ENCODE measurements around the gene MAN1A1. TPM values are rescaled to one million over a fixed set of nuclear protein-coding genes. Genes with fewer than 3 reads are reported as not detected.

The MAN1A1 gene
- total RNA-seq, 1 experiment from 2014 or later: 19.0 TPM

- DNase-seq (no peak), ATAC-seq (no peak)
- intact Hi-C loops (cut with micrococcal nuclease): no loop called here
- no peaks in the 10 kb centered on the region for H3K9me3 ChIP-seq (ENCODE audit: low read length)
- TF ChIP-seq EZH2phosphoT487 (IDR thresholded peaks at IDR 0.05; ENCODE audit: borderline replicate concordance, low read length): no peak
- TF ChIP-seq CTCF (conservative IDR thresholded peaks at IDR 0.05; ENCODE audit: low read depth, low read length): no peak
- TF ChIP-seq EZH2 (IDR thresholded peaks at IDR 0.05; ENCODE audit: low read length, unreplicated experiment): no peak
- no peaks in the 10 kb centered on the region for H3K27me3 ChIP-seq (ENCODE audit: low read length)
- no peaks in the 10 kb centered on the region for H3K36me3 ChIP-seq (ENCODE audit: low read depth, low read length)
- H3K9ac ChIP-seq (ENCODE audit: low read length): no peak overlapping the region
- H3K4me2 ChIP-seq (ENCODE audit: low read length): no peak overlapping the region
- no peaks in the 10 kb centered on the region for H3K4me1 ChIP-seq (ENCODE audit: insufficient read depth, low read length)
- H2AFZ ChIP-seq (ENCODE audit: low read length): no peak overlapping the region
- no peak overlapping the region for H3K4me3 ChIP-seq (ENCODE audit: low read length)
- H3K27ac ChIP-seq (ENCODE audit: low read length): no peak overlapping the region
- no peaks in the 10 kb centered on the region for H3F3A ChIP-seq (ENCODE audit: low read length, unreplicated experiment)
- H4K20me1 ChIP-seq (ENCODE audit: low read length): no peaks in the 10 kb centered on the region
- no peaks in the 10 kb centered on the region for H3K79me2 ChIP-seq (ENCODE audit: low read length)
- ChIA-PET POLR2A (ENCODE audit: unreplicated experiment) (no interaction called here), CTCF (no interaction called here)
- BruUV-seq (replicated peaks): no TSS peak
- no peaks in the 10 kb centered on the region for H3K9me2 ChIP-seq (replicated peaks; ENCODE audit: low read length)
These were observed 157.4 kb downstream of the MAN1A1 start for GRCh38 chr6:119192200-119192599.

- POLR2A ChIA-PET (ENCODE audit: unreplicated experiment): no interaction called here
- BruUV-seq (replicated peaks): no TSS peak
These were observed 159.4 kb downstream of the MAN1A1 start for GRCh38 chr6:119190176-119190575.

GRCh38 chr6:119189498-119189897 lies 160.1 kb downstream of the MAN1A1 start:
- Histone ChIP-seq H3K9me3 (ENCODE audit: low read length) (no peaks in the 10 kb centered on the region), H3K9me2 (replicated peaks; ENCODE audit: low read length) (no peaks in the 10 kb centered on the region), H3K79me2 (ENCODE audit: low read length) (no peaks in the 10 kb centered on the region), H3F3A (ENCODE audit: low read length, unreplicated experiment) (no peaks in the 10 kb centered on the region), H3K9ac (ENCODE audit: low read length) (no peak overlapping the region), H3K4me3 (ENCODE audit: low read length) (no peak overlapping the region), H4K20me1 (ENCODE audit: low read length) (no peaks in the 10 kb centered on the region), H3K27ac (ENCODE audit: low read length) (no peak overlapping the region), H3K27me3 (ENCODE audit: low read length) (no peaks in the 10 kb centered on the region), H3K4me2 (ENCODE audit: low read length) (no peak overlapping the region), H3K36me3 (ENCODE audit: low read depth, low read length) (no peaks in the 10 kb centered on the region), H2AFZ (ENCODE audit: low read length) (no peak overlapping the region), H3K4me1 (ENCODE audit: insufficient read depth, low read length) (no peaks in the 10 kb centered on the region)
- POLR2A ChIA-PET (ENCODE audit: unreplicated experiment): no interaction called here
- no peak for TF ChIP-seq EZH2 (IDR thresholded peaks at IDR 0.05; ENCODE audit: low read length, unreplicated experiment)
- TF ChIP-seq EZH2phosphoT487 (IDR thresholded peaks at IDR 0.05; ENCODE audit: borderline replicate concordance, low read length): no peak
- no peak for TF ChIP-seq CTCF (conservative IDR thresholded peaks at IDR 0.05; ENCODE audit: low read depth, low read length)
- intact Hi-C loops (cut with micrococcal nuclease): no loop called here
- CTCF ChIA-PET: no interaction called here
- ATAC-seq (no peak), DNase-seq (no peak)
- no TSS peak for BruUV-seq (replicated peaks)

More at GRCh38 chr6:119190176-119190575, 159.4 kb downstream of the MAN1A1 start:
- Histone ChIP-seq H2AFZ (ENCODE audit: low read length) (no peak overlapping the region), H3K36me3 (ENCODE audit: low read depth, low read length) (no peaks in the 10 kb centered on the region), H3K9me2 (replicated peaks; ENCODE audit: low read length) (no peaks in the 10 kb centered on the region), H3K9ac (ENCODE audit: low read length) (no peak overlapping the region), H3K4me3 (ENCODE audit: low read length) (no peak overlapping the region), H3K27me3 (ENCODE audit: low read length) (no peaks in the 10 kb centered on the region), H4K20me1 (ENCODE audit: low read length) (no peaks in the 10 kb centered on the region), H3F3A (ENCODE audit: low read length, unreplicated experiment) (no peaks in the 10 kb centered on the region), H3K4me2 (ENCODE audit: low read length) (no peak overlapping the region), H3K27ac (ENCODE audit: low read length) (no peak overlapping the region), H3K79me2 (ENCODE audit: low read length) (no peaks in the 10 kb centered on the region), H3K9me3 (ENCODE audit: low read length) (no peaks in the 10 kb centered on the region), H3K4me1 (ENCODE audit: insufficient read depth, low read length) (no peaks in the 10 kb centered on the region)
- DNase-seq (no peak), ATAC-seq (no peak)
- CTCF ChIA-PET: no interaction called here
- TF ChIP-seq EZH2 (IDR thresholded peaks at IDR 0.05; ENCODE audit: low read length, unreplicated experiment) (no peak), CTCF (conservative IDR thresholded peaks at IDR 0.05; ENCODE audit: low read depth, low read length) (no peak), EZH2phosphoT487 (IDR thresholded peaks at IDR 0.05; ENCODE audit: borderline replicate concordance, low read length) (no peak)
- intact Hi-C loops (cut with micrococcal nuclease): no loop called here

Data from PC-3 (cell line).